IPS-20b (cell line): ENCODE data around the gene DUOX2.

Experiments used
- H3K27ac ChIP-seq: one replicate; pipeline ENCODE4 v1.5.1; 2013; ENCODE audit warnings: low read length
- H3K27me3 ChIP-seq: 2 replicates; pipeline ENCODE4 v1.6.1; 2013; ENCODE audit warnings: mild to moderate bottlenecking, low read length, inconsistent platforms; ENCODE audit not compliant: insufficient read depth
- H3K36me3 ChIP-seq: 2 replicates; pipeline ENCODE4 v1.6.1; 2013; ENCODE audit warnings: low read depth, mild to moderate bottlenecking, inconsistent platforms, low read length, moderate library complexity; ENCODE audit not compliant: insufficient read depth
- H3K4me1 ChIP-seq: 2 replicates; pipeline ENCODE4 v1.6.1; 2013; ENCODE audit warnings: mild to moderate bottlenecking, control low read depth, inconsistent platforms, low read length, moderate library complexity; ENCODE audit not compliant: insufficient read depth
- H3K4me3 ChIP-seq: 2 replicates; pipeline ENCODE4 v1.5.1; 2013; ENCODE audit warnings: mild to moderate bottlenecking, low read length, inconsistent platforms
- H3K9ac ChIP-seq: 2 replicates; pipeline ENCODE4 v1.6.1; 2013; ENCODE audit warnings: low read depth, mild to moderate bottlenecking, inconsistent platforms, low read length, moderate library complexity
- H3K9me3 ChIP-seq: 2 replicates; pipeline ENCODE4 v1.6.1; 2013; ENCODE audit warnings: mild to moderate bottlenecking, low read depth, low read length, inconsistent platforms; ENCODE audit not compliant: insufficient read depth

Gene DUOX2

GRCh38 chr15:45148076-45149059, 34.4 kb upstream of the DUOX2 start:
- Histone ChIP-seq H3K4me3 (no peak overlapping the region), H3K4me1 (no peaks in the 10 kb centered on the region), H3K27me3 (peaks cover 18% of the 10 kb centered on the region), H3K9me3 (no peaks in the 10 kb centered on the region), H3K27ac (no peak overlapping the region), H3K9ac (no peak overlapping the region), H3K36me3 (no peaks in the 10 kb centered on the region)

GRCh38 chr15:45147606-45148005, 33.6 kb upstream of the DUOX2 start:
- Histone ChIP-seq H3K36me3 (no peaks in the 10 kb centered on the region), H3K9ac (no peak overlapping the region), H3K4me3 (no peak overlapping the region), H3K27me3 (peaks cover 18% of the 10 kb centered on the region), H3K9me3 (no peaks in the 10 kb centered on the region), H3K4me1 (no peaks in the 10 kb centered on the region), H3K27ac (no peak overlapping the region)

GRCh38 chr15:45146405-45146804, 32.4 kb upstream of the DUOX2 start:
- Histone ChIP-seq H3K4me3 (no peak overlapping the region), H3K9me3 (no peaks in the 10 kb centered on the region), H3K4me1 (no peaks in the 10 kb centered on the region), H3K27me3 (peaks cover 18% of the 10 kb centered on the region), H3K9ac (no peak overlapping the region), H3K36me3 (no peaks in the 10 kb centered on the region), H3K27ac (no peak overlapping the region)

GRCh38 chr15:45144775-45145174, 30.8 kb upstream of the DUOX2 start:
- Histone ChIP-seq H3K27ac (no peak overlapping the region), H3K36me3 (no peaks in the 10 kb centered on the region), H3K27me3 (peaks cover 12% of the 10 kb centered on the region; the same call in 1 of the 2 replicates), H3K4me3 (no peak overlapping the region), H3K9me3 (no peaks in the 10 kb centered on the region), H3K9ac (no peak overlapping the region), H3K4me1 (no peaks in the 10 kb centered on the region)

- Histone ChIP-seq H3K27me3 (peaks cover 12% of the 10 kb centered on the region; the same call in 1 of the 2 replicates), H3K27ac (no peak overlapping the region), H3K9me3 (no peaks in the 10 kb centered on the region), H3K4me1 (no peaks in the 10 kb centered on the region), H3K4me3 (no peak overlapping the region), H3K36me3 (no peaks in the 10 kb centered on the region), H3K9ac (no peak overlapping the region)
Observed at GRCh38 chr15:45143946-45144345, 30.0 kb upstream of the DUOX2 start.

- Histone ChIP-seq H3K27me3 (peaks cover 16% of the 10 kb centered on the region; the same call in 1 of the 2 replicates), H3K4me3 (no peak overlapping the region), H3K27ac (no peak overlapping the region), H3K9ac (no peak overlapping the region), H3K36me3 (no peaks in the 10 kb centered on the region), H3K9me3 (no peaks in the 10 kb centered on the region), H3K4me1 (no peaks in the 10 kb centered on the region)
Observed at GRCh38 chr15:45143056-45143455, 29.1 kb upstream of the DUOX2 start.

- Histone ChIP-seq H3K4me3 (no peak overlapping the region), H3K36me3 (no peaks in the 10 kb centered on the region), H3K27ac (no peak overlapping the region), H3K27me3 (peaks cover 28% of the 10 kb centered on the region), H3K4me1 (no peaks in the 10 kb centered on the region), H3K9me3 (no peaks in the 10 kb centered on the region), H3K9ac (no peak overlapping the region)
Observed at GRCh38 chr15:45141386-45141785, 27.4 kb upstream of the DUOX2 start.

- no peak overlapping the region for H3K27ac ChIP-seq
- H3K27me3 ChIP-seq = peaks cover 30% of the 10 kb centered on the region
- no peaks in the 10 kb centered on the region for H3K4me1 ChIP-seq
- no peak overlapping the region for H3K9ac ChIP-seq
- no peaks in the 10 kb centered on the region for H3K36me3 ChIP-seq
- no peaks in the 10 kb centered on the region for H3K9me3 ChIP-seq
- H3K4me3 ChIP-seq = no peak overlapping the region
Observed at GRCh38 chr15:45140557-45141250, 26.7 kb upstream of the DUOX2 start.

- Histone ChIP-seq H3K4me3 (no peak overlapping the region), H3K27ac (no peak overlapping the region), H3K4me1 (no peaks in the 10 kb centered on the region), H3K27me3 (peaks cover 39% of the 10 kb centered on the region), H3K9me3 (no peaks in the 10 kb centered on the region), H3K36me3 (no peaks in the 10 kb centered on the region), H3K9ac (no peak overlapping the region)
Observed at GRCh38 chr15:45139770-45140169, 25.8 kb upstream of the DUOX2 start.

- no peak overlapping the region for H3K4me3 ChIP-seq
- H3K27ac ChIP-seq = no peak overlapping the region
- no peaks in the 10 kb centered on the region for H3K9me3 ChIP-seq
- H3K4me1 ChIP-seq = no peaks in the 10 kb centered on the region
- H3K27me3 ChIP-seq = peaks cover 40% of the 10 kb centered on the region
- H3K36me3 ChIP-seq = no peaks in the 10 kb centered on the region
- H3K9ac ChIP-seq = no peak overlapping the region
Observed at GRCh38 chr15:45138814-45139765, 25.1 kb upstream of the DUOX2 start.

- peaks cover 52% of the 10 kb centered on the region for H3K27me3 ChIP-seq
- no peaks in the 10 kb centered on the region for H3K4me1 ChIP-seq
- no peak overlapping the region for H3K4me3 ChIP-seq
- no peaks in the 10 kb centered on the region for H3K36me3 ChIP-seq
- H3K9me3 ChIP-seq = no peaks in the 10 kb centered on the region
- no peak overlapping the region for H3K27ac ChIP-seq
- H3K9ac ChIP-seq = no peak overlapping the region
Observed at GRCh38 chr15:45137703-45138102, 23.7 kb upstream of the DUOX2 start.
